Smooth muscle cell (in vitro differentiated cells): ENCODE data around the gene MYCBP. TPM values are rescaled to one million over a fixed set of nuclear protein-coding genes. Genes with fewer than 3 reads are reported as not detected.

Experiments
- DNase-seq: peaks from one replicate; lab custom pipeline; 2025; ENCODE audit not compliant: unreplicated experiment; lab: John Stamatoyannopoulos, UW
- H2AFZ ChIP-seq: fragments of 200-600 bp; sonication (generic); 2 replicates; pipeline ENCODE4 v1.6.0; 2016; ENCODE audit warnings: antibody characterized with exemption, low read depth, mild to moderate bottlenecking
- H3F3A ChIP-seq: fragments of 200-600 bp; sonication (generic); 2 replicates; pipeline ENCODE4 v1.6.0; 2017; ENCODE audit warnings: antibody characterized with exemption, low read depth
- H3K27ac ChIP-seq: fragments of 200-600 bp; sonication (generic); 2 replicates; pipeline ENCODE4 v1.5.1; 2016; ENCODE audit warnings: low read depth, mild to moderate bottlenecking
- H3K27me3 ChIP-seq: fragments of 200-600 bp; sonication (generic); 2 replicates; pipeline ENCODE4 v1.6.1; 2016; ENCODE audit warnings: low read depth, mild to moderate bottlenecking
- H3K36me3 ChIP-seq: fragments of 200-600 bp; sonication (generic); 2 replicates; pipeline ENCODE4 v1.5.1; 2016; ENCODE audit warnings: low read depth
- H3K4me1 ChIP-seq: fragments of 200-600 bp; sonication (generic); 2 replicates; pipeline ENCODE4 v1.5.1; 2016; ENCODE audit warnings: low read depth
- H3K4me2 ChIP-seq: fragments of 200-600 bp; sonication (generic); 2 replicates; pipeline ENCODE4 v1.6.0; 2016; ENCODE audit warnings: mild to moderate bottlenecking
- H3K4me3 ChIP-seq: fragments of 200-600 bp; sonication (generic); 2 replicates; pipeline ENCODE4 v1.5.1; 2016; ENCODE audit warnings: mild to moderate bottlenecking
- H3K79me2 ChIP-seq: fragments of 200-600 bp; sonication (generic); 2 replicates; pipeline ENCODE4 v1.6.0; 2016; ENCODE audit warnings: low read depth, mild to moderate bottlenecking
- H3K9ac ChIP-seq: fragments of 200-600 bp; sonication (generic); 2 replicates; pipeline ENCODE4 v1.6.0; 2016; ENCODE audit warnings: low read depth
- H3K9me3 ChIP-seq: fragments of 200-600 bp; sonication (generic); replicated peaks from 2 replicates; pipeline ENCODE4 v1.5.1; 2016; ENCODE audit warnings: low read depth
- H4K20me1 ChIP-seq: fragments of 200-600 bp; sonication (generic); 2 replicates; pipeline ENCODE4 v1.6.0; 2016; ENCODE audit warnings: low read depth
- WGBS: methylation state at CpG from one replicate; pipeline ENCODE4 v1.1.7; 2016; ENCODE audit warnings: low lambda C conversion rate; 5-methylcytosine and 5-hydroxymethylcytosine counted together
- polyA plus RNA-seq: library from polyadenylated mRNA; unstranded; fragments of >200 nt; fragmentation: Nextera tagmentation; extraction: Ambion mirVana; gene quantifications from 2 replicates; pipeline ENCODE4 v1.2.1, GENCODE V29; 2016
- total RNA-seq: library from RNA; depleted of rRNA; stranded (reverse); fragments of >200 nt; gene quantifications from 2 replicates; pipeline ENCODE4 v1.2.3, GENCODE V29; 2014
- TF ChIP-seq, protein P1 (sequence below): fragments of 200-600 bp; sonication (generic); IDR thresholded peaks from 2 replicates; pipeline ENCODE4 v1.5.1; 2017; ENCODE audit warnings: borderline replicate concordance, mild to moderate bottlenecking, antibody characterized with exemption; ENCODE audit not compliant: insufficient read depth, poor library complexity, severe bottlenecking

The MYCBP gene
- total and polyA plus RNA-seq, 2 experiments from 2014 or later, result 17.1 to 44.0 TPM

- H3K4me2 ChIP-seq, result no peak overlapping the region
- TF ChIP-seq, protein P1, sequence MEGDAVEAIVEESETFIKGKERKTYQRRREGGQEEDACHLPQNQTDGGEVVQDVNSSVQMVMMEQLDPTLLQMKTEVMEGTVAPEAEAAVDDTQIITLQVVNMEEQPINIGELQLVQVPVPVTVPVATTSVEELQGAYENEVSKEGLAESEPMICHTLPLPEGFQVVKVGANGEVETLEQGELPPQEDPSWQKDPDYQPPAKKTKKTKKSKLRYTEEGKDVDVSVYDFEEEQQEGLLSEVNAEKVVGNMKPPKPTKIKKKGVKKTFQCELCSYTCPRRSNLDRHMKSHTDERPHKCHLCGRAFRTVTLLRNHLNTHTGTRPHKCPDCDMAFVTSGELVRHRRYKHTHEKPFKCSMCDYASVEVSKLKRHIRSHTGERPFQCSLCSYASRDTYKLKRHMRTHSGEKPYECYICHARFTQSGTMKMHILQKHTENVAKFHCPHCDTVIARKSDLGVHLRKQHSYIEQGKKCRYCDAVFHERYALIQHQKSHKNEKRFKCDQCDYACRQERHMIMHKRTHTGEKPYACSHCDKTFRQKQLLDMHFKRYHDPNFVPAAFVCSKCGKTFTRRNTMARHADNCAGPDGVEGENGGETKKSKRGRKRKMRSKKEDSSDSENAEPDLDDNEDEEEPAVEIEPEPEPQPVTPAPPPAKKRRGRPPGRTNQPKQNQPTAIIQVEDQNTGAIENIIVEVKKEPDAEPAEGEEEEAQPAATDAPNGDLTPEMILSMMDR, result no peak
- H3K79me2 ChIP-seq, result no peaks in the 10 kb centered on the region
- H4K20me1 ChIP-seq, result no peaks in the 10 kb centered on the region
- no peak for DNase-seq
- peaks cover 5% of the 10 kb centered on the region for H3K36me3 ChIP-seq
- peaks cover 3% of the 10 kb centered on the region for H3F3A ChIP-seq
- no peak overlapping the region for H3K27ac ChIP-seq
- H3K9me3 ChIP-seq, result no peaks in the 10 kb centered on the region
- 94% methylated on average over 3 of the region's 3 CpGs for WGBS
- H2AFZ ChIP-seq, result no peak overlapping the region
- peaks cover 16% of the 10 kb centered on the region for H3K27me3 ChIP-seq
- no peak overlapping the region for H3K4me3 ChIP-seq
- no peak overlapping the region for H3K9ac ChIP-seq
- no peaks in the 10 kb centered on the region for H3K4me1 ChIP-seq
Measured at GRCh38 chr1:38834221-38834782, 38.8 kb downstream of the MYCBP start.

GRCh38 chr1:38833146-38833545, 40.0 kb downstream of the MYCBP start:
- TF ChIP-seq, protein P1, result no peak
- Histone ChIP-seq H3K27ac (no peak overlapping the region), H3K4me1 (no peaks in the 10 kb centered on the region), H3K4me2 (no peak overlapping the region), H2AFZ (no peak overlapping the region), H3F3A (peaks cover 3% of the 10 kb centered on the region), H3K9ac (no peak overlapping the region), H3K79me2 (no peaks in the 10 kb centered on the region), H4K20me1 (no peaks in the 10 kb centered on the region), H3K4me3 (no peak overlapping the region), H3K9me3 (no peaks in the 10 kb centered on the region), H3K27me3 (peaks cover 18% of the 10 kb centered on the region), H3K36me3 (no peaks in the 10 kb centered on the region)
- 95% methylated on average over 3 of the region's 3 CpGs for WGBS
- DNase-seq, result no peak

GRCh38 chr1:38832370-38832734, 40.8 kb downstream of the MYCBP start:
- Histone ChIP-seq H3K36me3 (no peaks in the 10 kb centered on the region), H3K27me3 (peaks cover 26% of the 10 kb centered on the region), H3K79me2 (no peaks in the 10 kb centered on the region), H3K9ac (no peak overlapping the region), H4K20me1 (no peaks in the 10 kb centered on the region), H3K4me2 (no peak overlapping the region), H3K4me3 (no peak overlapping the region), H3K27ac (no peak overlapping the region), H3F3A (no peaks in the 10 kb centered on the region), H2AFZ (no peak overlapping the region), H3K4me1 (no peaks in the 10 kb centered on the region), H3K9me3 (no peaks in the 10 kb centered on the region)
- WGBS, result 92% methylated on average over 3 of the region's 3 CpGs
- TF ChIP-seq, protein P1, result no peak
- DNase-seq, result no peak

DNA sequence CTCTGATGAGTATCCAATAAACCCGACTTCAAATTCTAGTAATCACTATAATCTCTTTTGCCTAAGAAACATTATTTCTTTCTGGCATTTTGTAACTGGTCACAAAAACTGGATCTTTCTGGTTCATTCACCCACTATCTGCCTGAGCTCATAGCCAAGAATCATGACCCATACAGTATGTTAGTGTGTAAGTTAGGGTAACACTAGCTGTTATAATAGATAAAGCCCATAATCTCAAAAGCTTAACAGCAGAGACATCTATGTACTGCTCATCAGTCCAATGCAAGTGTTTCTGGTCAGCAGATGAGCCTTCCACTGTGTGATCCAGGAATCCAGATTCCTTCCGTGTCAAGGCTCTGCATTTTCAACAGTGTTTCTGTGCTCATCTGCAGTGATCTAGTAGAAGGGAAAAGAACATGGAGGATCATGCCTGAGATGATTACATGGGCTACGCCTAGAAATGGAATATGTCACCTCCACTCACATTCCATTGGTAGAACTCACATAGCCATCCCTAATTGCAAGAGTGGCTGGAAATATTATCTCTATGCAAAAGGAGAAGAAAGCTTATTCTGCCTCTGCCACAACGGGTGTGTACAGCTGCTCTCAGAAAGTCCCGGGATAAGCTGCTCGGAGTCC, 41.3 kb downstream of the MYCBP start:
- Histone ChIP-seq H3K79me2 (no peaks in the 10 kb centered on the region), H3K27me3 (peaks cover 28% of the 10 kb centered on the region), H3K9ac (no peak overlapping the region)

More for the DNA sequence above, 41.3 kb downstream of the MYCBP start:
- Histone ChIP-seq H4K20me1 (no peaks in the 10 kb centered on the region), H3K9me3 (no peaks in the 10 kb centered on the region), H3K4me1 (no peaks in the 10 kb centered on the region), H3K4me3 (no peak overlapping the region), H3K4me2 (no peak overlapping the region), H3K36me3 (no peaks in the 10 kb centered on the region), H2AFZ (no peak overlapping the region), H3F3A (no peaks in the 10 kb centered on the region), H3K27ac (no peak overlapping the region)
- WGBS, result 77% methylated on average over 6 of the region's 6 CpGs
- TF ChIP-seq, protein P1, result no peak
- DNase-seq, result no peak
